Left ventricle myocardium inferior (tissue), 1 donor: Measurements from ENCODE around the gene APELA. TPM values are rescaled to one million over a fixed set of nuclear protein-coding genes. Genes with fewer than 3 reads are reported as not detected.

Experiments
- DNase-seq: peaks from one replicate; pipeline ENCODE4 v3.0.0-alpha.2; 2020
- H3K27ac ChIP-seq: fragments of 200-600 bp; replicated peaks from 2 replicates; pipeline ENCODE4 v1.8.0; 2021
- H3K27me3 ChIP-seq: fragments of 200-600 bp; 2 replicates; pipeline ENCODE4 v1.8.0; 2021; ENCODE audit warnings: low read depth
- H3K36me3 ChIP-seq: fragments of 200-600 bp; 2 replicates; pipeline ENCODE4 v1.8.0; 2021
- H3K4me1 ChIP-seq: fragments of 200-600 bp; 2 replicates; pipeline ENCODE4 v1.8.0; 2021
- H3K4me3 ChIP-seq: fragments of 200-600 bp; 2 replicates; pipeline ENCODE4 v1.8.0; 2021; ENCODE audit warnings: mild to moderate bottlenecking, moderate library complexity
- H3K9me3 ChIP-seq: fragments of 200-600 bp; replicated peaks from 2 replicates; pipeline ENCODE4 v1.8.0; 2021
- CTCF ChIP-seq: fragments of 200-600 bp; IDR thresholded peaks from 2 replicates; pipeline ENCODE4 v1.8.0; 2021; ENCODE audit warnings: antibody characterized with exemption, mild to moderate bottlenecking, borderline replicate concordance
- intact Hi-C: fragments of 100-400 bp; cut with micrococcal nuclease; formaldehyde crosslinking; loops from one replicate; pipeline ENCODE4 v1.11.0; 2022
- long read RNA-seq: library from polyadenylated mRNA; unstranded; transcript quantifications from one replicate; pipeline ENCODE4 v2.0.0, GENCODE V29; 2021
- total RNA-seq: library from RNA; stranded (reverse); fragmentation: NEBNext Ultra II Directional; extraction: Animal tissue kit (Norgen Biotek cat#: 25700); gene quantifications from one replicate; pipeline ENCODE4 v1.2.1, GENCODE V29; 2021
- donor health status: DM: no; HTN: yes; CAD: no; lungs with severe emphysema.

APELA gene
- not detected for total RNA-seq
- long read RNA-seq, result 0 reads

GRCh38 chr4:164876700-164877324, at the start of gene APELA:
TSS of gene APELA (plus strand) at chr4:164877178. CDS start at chr4:164877332, 154 bp downstream.
- no peak for TF ChIP-seq CTCF
- no peak for DNase-seq
- no peaks in the 10 kb centered on the region for H3K27me3 ChIP-seq
- no peak within 1 kb of the TSS for H3K27ac ChIP-seq
- H3K4me3 ChIP-seq, result no peak within 1 kb of the TSS
- no peaks in the 10 kb centered on the region for H3K9me3 ChIP-seq
- no peaks in the 10 kb centered on the region for H3K4me1 ChIP-seq
- intact Hi-C loops, result no loop called here
- no peaks in the 10 kb centered on the region for H3K36me3 ChIP-seq

GRCh38 chr4:164828955-164829354, 48.0 kb upstream of the APELA start:
- DNase-seq, result no peak
- H3K27ac ChIP-seq, result no peak overlapping the region
- no peak for TF ChIP-seq CTCF
- no peaks in the 10 kb centered on the region for H3K27me3 ChIP-seq
- H3K4me3 ChIP-seq, result no peak overlapping the region
- intact Hi-C loops, result no loop called here
- H3K4me1 ChIP-seq, result no peaks in the 10 kb centered on the region
- H3K36me3 ChIP-seq, result no peaks in the 10 kb centered on the region
- H3K9me3 ChIP-seq, result no peaks in the 10 kb centered on the region

- H3K4me3 ChIP-seq, result no peak overlapping the region
- intact Hi-C loops, result no loop called here
- TF ChIP-seq CTCF, result no peak
- no peaks in the 10 kb centered on the region for H3K36me3 ChIP-seq
- no peaks in the 10 kb centered on the region for H3K9me3 ChIP-seq
- no peak overlapping the region for H3K27ac ChIP-seq
- no peaks in the 10 kb centered on the region for H3K27me3 ChIP-seq
- DNase-seq, result no peak
- H3K4me1 ChIP-seq, result no peaks in the 10 kb centered on the region
Measured at GRCh38 chr4:164846566-164846965, 30.4 kb upstream of the APELA start.

- Histone ChIP-seq H3K4me3 (no peak overlapping the region), H3K4me1 (no peaks in the 10 kb centered on the region), H3K36me3 (no peaks in the 10 kb centered on the region), H3K27me3 (no peaks in the 10 kb centered on the region), H3K9me3 (no peaks in the 10 kb centered on the region), H3K27ac (no peak overlapping the region)
- intact Hi-C loops, result no loop called here
- no peak for DNase-seq
- TF ChIP-seq CTCF, result no peak
Measured at GRCh38 chr4:164847016-164847415, 30.0 kb upstream of the APELA start.

GRCh38 chr4:164847967-164848649, 28.9 kb upstream of the APELA start:
- no peak for DNase-seq
- intact Hi-C loops, result no loop called here
- no peak overlapping the region for H3K4me3 ChIP-seq
- TF ChIP-seq CTCF, result no peak
- H3K27me3 ChIP-seq, result no peaks in the 10 kb centered on the region
- no peaks in the 10 kb centered on the region for H3K4me1 ChIP-seq
- no peaks in the 10 kb centered on the region for H3K9me3 ChIP-seq
- H3K27ac ChIP-seq, result no peak overlapping the region
- H3K36me3 ChIP-seq, result no peaks in the 10 kb centered on the region
